ENCODE data around the gene SCUBE1.
"Not testable (repeated sequence)": the region's sequence is repeated elsewhere in the genome, so short reads cannot be mapped to it uniquely, and the experiment has no call there.

The SCUBE1 gene

GRCh38 chr22:43301866-43302265 is 41.3 kb downstream of the SCUBE1 start:
- DNase-seq (ENCODE audit: low read depth), result no peak

- no peak for DNase-seq (ENCODE audit: low read depth)
Observed at GRCh38 chr22:43300891-43301676, 42.1 kb downstream of the SCUBE1 start.

GRCh38 chr22:43299736-43300135 is 43.4 kb downstream of the SCUBE1 start:
- DNase-seq (ENCODE audit: low read depth), result no peak

GRCh38 chr22:43298062-43298801 is 44.9 kb downstream of the SCUBE1 start:
- DNase-seq (ENCODE audit: low read depth), result no peak

- DNase-seq (ENCODE audit: low read depth), result no peak
Observed at GRCh38 chr22:43297270-43298061, 45.7 kb downstream of the SCUBE1 start.

- DNase-seq (ENCODE audit: low read depth), result no peak
Observed at GRCh38 chr22:43296276-43296902, 46.8 kb downstream of the SCUBE1 start.

- no peak for DNase-seq (ENCODE audit: low read depth)
Observed at GRCh38 chr22:43295660-43296059, 47.5 kb downstream of the SCUBE1 start.

- DNase-seq (ENCODE audit: low read depth), result no peak
Observed at GRCh38 chr22:43295173-43295572, 48.0 kb downstream of the SCUBE1 start.

GRCh38 chr22:43293655-43294392 is 49.3 kb downstream of the SCUBE1 start:
- DNase-seq (ENCODE audit: low read depth), result no peak

- DNase-seq (ENCODE audit: low read depth), result no peak
Observed at GRCh38 chr22:43293259-43293654, 49.9 kb downstream of the SCUBE1 start.

- no peak for DNase-seq (ENCODE audit: low read depth)
Observed at GRCh38 chr22:43292630-43293018, 50.5 kb downstream of the SCUBE1 start.

GRCh38 chr22:43291381-43291780 is 51.8 kb downstream of the SCUBE1 start:
- no peak for DNase-seq (ENCODE audit: low read depth)

GRCh38 chr22:43289976-43290721 is 53.0 kb downstream of the SCUBE1 start:
- no peak for DNase-seq (ENCODE audit: low read depth)

GRCh38 chr22:43289531-43289963 is 53.6 kb downstream of the SCUBE1 start:
- DNase-seq (ENCODE audit: low read depth), result no peak

GRCh38 chr22:43288807-43289420 is 54.3 kb downstream of the SCUBE1 start:
- DNase-seq (ENCODE audit: low read depth), result no peak

- no peak for DNase-seq (ENCODE audit: low read depth)
Observed at GRCh38 chr22:43288378-43288777, 54.8 kb downstream of the SCUBE1 start.

- DNase-seq (ENCODE audit: low read depth), result no peak
Observed at GRCh38 chr22:43287441-43287840, 55.7 kb downstream of the SCUBE1 start.

GRCh38 chr22:43281394-43281793 is 61.8 kb downstream of the SCUBE1 start:
- no peak for DNase-seq (ENCODE audit: low read depth)

GRCh38 chr22:43280523-43280886 is 62.7 kb downstream of the SCUBE1 start:
- DNase-seq (ENCODE audit: low read depth), result not testable (repeated sequence)

GRCh38 chr22:43279867-43280522 is 63.2 kb downstream of the SCUBE1 start:
- DNase-seq (ENCODE audit: low read depth), result no peak
